ENCODE measurements around the gene BCL2L15.
"Not testable (repeated sequence)": the region's sequence is repeated elsewhere in the genome, so short reads cannot be mapped to it uniquely, and the experiment has no call there.

The BCL2L15 gene

DNA sequence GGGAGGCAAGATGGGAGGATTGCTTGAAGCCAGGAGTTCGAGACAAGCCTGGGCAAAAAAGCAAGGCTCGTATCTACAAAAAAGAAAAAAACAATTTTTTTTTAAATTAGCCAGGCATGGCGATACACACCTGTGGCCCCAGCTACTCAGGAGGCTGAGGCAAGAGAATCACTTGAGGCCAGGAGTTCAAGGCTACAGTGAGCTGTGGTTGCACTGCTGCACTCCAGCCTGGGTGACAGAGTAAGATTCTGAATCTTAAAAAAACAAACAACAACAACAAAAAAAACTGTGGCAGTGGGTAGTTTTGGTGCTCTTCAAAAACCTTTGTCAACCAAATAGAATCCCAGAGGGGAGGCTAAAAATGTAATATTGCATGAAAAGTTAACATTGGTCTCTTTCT is 16.6 kb downstream of the BCL2L15 start:
- no peak for DNase-seq

DNA sequence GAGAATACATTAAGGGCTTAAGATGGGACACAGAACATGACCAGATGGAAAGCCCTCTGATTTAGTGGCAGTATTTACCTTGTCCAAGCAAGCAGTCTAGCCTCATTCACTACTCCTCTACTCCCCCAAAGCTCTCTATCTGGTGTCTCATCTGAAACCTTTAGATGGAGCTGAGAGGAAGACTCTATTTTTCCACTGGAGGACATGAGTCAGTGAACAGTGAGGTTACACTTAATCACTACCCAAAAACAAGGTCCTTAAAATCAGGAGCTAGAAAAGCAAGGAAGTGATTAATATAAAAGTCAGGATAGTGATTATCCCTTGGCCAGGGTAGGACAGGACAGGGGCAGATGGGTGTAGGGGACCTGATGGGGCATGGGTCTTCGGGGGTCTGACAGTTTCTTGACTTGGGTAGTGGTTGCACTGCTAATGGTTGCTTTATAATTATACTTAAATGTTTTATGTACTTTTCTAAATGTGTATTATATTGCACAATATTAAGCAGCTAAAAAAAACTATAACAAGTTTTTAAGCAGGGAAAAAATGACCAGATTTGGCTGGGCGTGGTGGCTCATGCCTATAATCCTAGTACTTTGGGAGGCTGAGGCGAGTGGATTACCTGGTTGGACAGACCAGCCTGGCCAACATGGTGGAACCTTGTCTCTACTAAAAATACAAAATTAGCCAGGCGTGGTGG is 18.8 kb downstream of the BCL2L15 start:
- DNase-seq = peak; percentile 45

GRCh38 chr1:113861641-113862040 is 25.7 kb downstream of the BCL2L15 start:
- no peak for DNase-seq

DNA sequence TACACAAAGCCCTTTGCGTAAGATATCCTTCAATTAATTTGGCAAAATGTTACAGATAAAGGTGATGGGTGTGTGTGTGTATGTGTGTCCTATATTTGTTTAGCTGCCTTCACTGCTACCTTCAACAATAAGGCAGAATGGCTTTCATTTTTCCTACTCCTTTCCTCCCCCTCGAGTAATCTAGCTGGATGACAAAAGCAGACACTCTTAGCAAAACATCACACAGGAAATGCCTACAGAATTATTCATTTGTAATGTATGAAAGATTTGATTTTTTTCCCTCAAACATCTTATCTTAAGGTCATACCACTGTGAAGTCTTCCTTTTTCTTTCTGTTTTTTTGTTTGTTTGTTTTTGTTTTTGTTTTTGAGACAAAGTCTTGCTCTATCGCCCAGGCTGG is 26.5 kb downstream of the BCL2L15 start:
- peak; percentile 82 for DNase-seq

GRCh38 chr1:113859478-113860175 is 27.8 kb downstream of the BCL2L15 start:
- DNase-seq = no peak

- DNase-seq = no peak
Observed at GRCh38 chr1:113858982-113859381, 28.4 kb downstream of the BCL2L15 start.

DNA sequence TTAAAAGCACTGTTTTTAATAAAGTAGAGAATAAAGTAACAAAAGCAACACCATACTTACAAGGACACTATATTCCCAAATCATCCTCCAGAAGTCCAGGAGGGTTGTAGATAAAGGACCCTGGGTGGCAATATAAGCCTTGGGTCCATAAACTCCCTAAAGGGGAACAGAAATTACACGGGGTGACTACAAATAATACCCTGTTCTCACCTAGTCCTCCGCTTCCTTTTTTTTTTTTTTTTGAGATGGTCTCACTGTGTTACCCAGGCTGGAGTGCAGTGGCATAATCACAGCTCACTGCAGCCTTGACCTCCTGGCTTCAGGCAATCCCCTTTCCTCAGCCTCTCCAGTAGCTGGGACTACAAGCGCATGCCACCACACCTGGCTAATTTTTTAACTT is 29.0 kb downstream of the BCL2L15 start:
- DNase-seq = no peak

- no peak for DNase-seq
Observed at GRCh38 chr1:113857776-113858175, 29.6 kb downstream of the BCL2L15 start.

GRCh38 chr1:113856401-113856790 is 31.0 kb downstream of the BCL2L15 start:
- DNase-seq = no peak

- DNase-seq = no peak
Observed at GRCh38 chr1:113855630-113856400, 31.6 kb downstream of the BCL2L15 start.

- DNase-seq = no peak
Observed at GRCh38 chr1:113854234-113854633, 33.1 kb downstream of the BCL2L15 start.

GRCh38 chr1:113852694-113853093 is 34.7 kb downstream of the BCL2L15 start:
- not testable (repeated sequence) for DNase-seq

DNA sequence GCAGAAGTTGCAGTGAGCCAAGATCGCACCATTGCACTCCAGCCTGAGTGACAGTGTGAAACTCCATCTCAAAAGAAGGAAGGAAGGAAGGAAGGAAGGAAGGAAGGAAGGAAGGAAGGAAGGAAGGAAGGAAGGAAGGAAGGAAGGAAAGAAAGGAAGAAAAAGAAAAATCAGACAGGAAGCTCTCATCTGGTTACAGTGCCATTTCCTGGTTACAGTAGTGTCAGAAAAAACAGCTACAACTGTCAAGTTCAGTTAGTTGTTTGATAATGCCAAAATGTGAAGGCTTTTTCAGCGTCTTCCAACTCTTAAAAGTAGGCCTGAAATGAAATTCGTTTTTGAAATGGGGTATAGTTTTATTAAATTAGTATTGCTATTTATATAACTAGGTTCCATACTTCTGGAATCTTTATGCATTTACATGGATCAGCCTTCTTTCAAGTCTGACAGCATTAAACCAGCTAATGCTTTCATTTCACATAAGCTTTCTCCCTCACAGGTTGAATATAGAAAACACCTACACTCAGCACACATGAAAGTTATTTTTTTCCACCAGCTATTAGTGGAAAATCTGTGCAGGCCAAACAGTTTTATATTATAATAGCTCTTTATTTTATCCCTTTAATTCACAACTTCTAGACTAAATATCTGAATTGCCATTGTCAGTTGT is 37.1 kb downstream of the BCL2L15 start:
- no peak for DNase-seq

- no peak for DNase-seq
Observed at GRCh38 chr1:113849072-113849471, 38.3 kb downstream of the BCL2L15 start.

- DNase-seq = no peak
Observed at GRCh38 chr1:113846391-113847035, 40.9 kb downstream of the BCL2L15 start.

DNA sequence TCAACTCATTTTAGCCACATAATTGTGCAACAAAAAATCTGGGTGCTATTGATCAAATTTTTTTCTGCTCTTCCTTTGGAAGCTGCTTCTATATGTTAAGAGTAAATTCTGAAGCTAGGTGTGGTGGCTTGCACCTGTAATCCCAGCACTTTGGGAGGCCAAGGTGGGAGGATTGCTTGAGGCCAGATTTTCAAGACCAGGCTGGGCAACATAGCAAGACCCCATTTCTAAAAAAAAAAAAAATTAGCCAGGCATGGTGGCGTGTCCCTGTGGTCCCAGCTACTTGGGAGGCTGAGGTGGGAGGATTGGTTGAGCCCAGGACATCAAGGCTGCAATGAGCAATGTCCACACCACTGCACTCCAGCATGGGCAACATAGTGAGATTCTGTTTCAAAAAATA is 50.8 kb downstream of the BCL2L15 start:
- no peak for DNase-seq

DNA sequence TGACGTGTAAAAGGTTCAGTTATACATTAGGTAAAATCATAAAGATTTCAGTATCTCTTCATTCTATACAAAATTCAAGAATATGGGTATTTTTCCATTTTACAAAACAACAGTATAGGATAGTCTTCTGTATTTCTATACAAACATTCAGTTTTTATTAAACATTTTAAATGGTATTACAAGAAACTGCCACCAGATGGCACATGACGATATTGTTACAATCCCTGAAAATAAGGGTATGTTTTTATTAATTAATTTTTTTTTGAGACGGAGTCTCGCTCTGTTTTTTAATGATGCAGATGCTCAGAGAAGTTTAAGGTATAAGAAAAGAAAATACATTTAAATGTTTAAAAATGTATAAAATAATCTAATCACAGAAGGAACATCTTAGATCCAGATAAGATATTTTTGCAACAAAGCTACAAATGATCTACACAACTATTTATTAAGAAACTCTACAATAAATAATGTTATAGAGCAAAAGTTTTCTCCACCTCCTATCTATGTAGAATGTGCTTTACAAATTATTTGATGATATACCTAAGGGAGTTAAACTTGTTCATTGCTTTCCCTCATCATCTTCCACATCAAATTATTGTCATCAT is 51.6 kb downstream of the BCL2L15 start:
- peak; percentile 53 for DNase-seq

- DNase-seq = no peak
Observed at GRCh38 chr1:113834716-113835115, 52.7 kb downstream of the BCL2L15 start.
